ENCODE measurements around the gene ZNF709. TPM values are rescaled to one million over a fixed set of nuclear protein-coding genes. Genes with fewer than 3 reads are reported as not detected.

Gene ZNF709
- total and polyA plus RNA-seq, 2 of the 13 experiments (the other 11 are each of a cell fraction or from before 2014, with no cell fraction given): 1.5 to 3.9 TPM

DNA sequence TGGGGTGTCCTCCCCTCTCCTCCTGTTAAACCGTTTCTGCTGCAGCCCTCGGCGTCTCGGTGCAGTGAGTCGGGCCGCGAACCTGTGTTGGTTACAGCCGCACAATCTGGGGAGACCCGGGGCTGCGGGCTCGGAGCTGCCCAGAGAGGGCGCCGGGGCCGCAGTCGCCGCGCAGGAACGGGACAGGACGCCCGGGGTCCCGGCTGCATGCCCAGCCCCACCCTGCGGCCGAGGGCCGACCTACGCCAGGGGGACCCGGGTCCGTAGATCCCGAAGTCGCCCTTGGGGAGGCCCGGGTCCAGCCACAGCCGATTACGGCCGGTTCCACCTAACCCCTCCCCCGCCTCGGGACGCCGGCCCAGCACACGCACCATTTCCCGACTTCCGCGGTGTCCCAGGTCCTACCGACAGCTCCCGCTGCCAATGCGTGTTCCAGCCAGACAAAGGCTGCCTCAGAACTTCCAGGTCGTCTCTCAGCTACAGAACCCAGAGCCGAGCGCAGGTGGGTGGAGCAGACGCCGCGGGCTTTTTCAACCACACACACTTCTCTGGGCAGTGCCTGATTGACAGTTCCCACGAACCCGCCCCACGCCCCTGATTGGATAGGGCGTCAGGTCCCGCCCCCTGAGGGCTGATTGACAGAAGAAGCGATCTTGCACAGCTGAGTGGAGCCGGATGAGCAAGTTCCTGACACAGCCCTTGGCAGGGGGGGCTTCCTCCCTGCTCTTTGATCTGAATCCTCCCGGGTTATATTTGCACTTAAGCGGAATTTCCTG is 43.9 kb downstream of the ZNF709 start, which contains the start of gene ZNF443 (continued):
- TF ChIP-seq, protein P1, sequence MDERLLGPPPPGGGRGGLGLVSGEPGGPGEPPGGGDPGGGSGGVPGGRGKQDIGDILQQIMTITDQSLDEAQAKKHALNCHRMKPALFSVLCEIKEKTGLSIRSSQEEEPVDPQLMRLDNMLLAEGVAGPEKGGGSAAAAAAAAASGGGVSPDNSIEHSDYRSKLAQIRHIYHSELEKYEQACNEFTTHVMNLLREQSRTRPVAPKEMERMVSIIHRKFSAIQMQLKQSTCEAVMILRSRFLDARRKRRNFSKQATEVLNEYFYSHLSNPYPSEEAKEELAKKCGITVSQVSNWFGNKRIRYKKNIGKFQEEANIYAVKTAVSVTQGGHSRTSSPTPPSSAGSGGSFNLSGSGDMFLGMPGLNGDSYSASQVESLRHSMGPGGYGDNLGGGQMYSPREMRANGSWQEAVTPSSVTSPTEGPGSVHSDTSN (CRISPR knock-in tag; IDR thresholded peaks at IDR 0.05): peak; percentile 92
- TF ChIP-seq RXRA (CRISPR knock-in tag; IDR thresholded peaks at IDR 0.05) (peak; percentile 38; the same call in 1 of the 2 replicates), HMGA1 (CRISPR knock-in tag; conservative IDR thresholded peaks at IDR 0.05) (no peak), ZNF549 (CRISPR knock-in tag; IDR thresholded peaks at IDR 0.05) (no peak), TCF7 (IDR thresholded peaks at IDR 0.05; ENCODE audit: low read depth) (peak; percentile 78), SRSF1 (optimal IDR thresholded peaks at IDR 0.05; ENCODE audit: low read depth, low read length) (no peak), PCBP1 (IDR thresholded peaks at IDR 0.05; ENCODE audit: borderline replicate concordance, low read depth, low read length) (0 out of 2 replicates have a peak, but pooled peaks have one; percentile 51), ZNF230 (CRISPR knock-in tag; IDR thresholded peaks at IDR 0.05) (0 out of 2 replicates have a peak, but pooled peaks have one; percentile 56), ZNF207 (IDR thresholded peaks at IDR 0.05; ENCODE audit: borderline replicate concordance) (no peak), MED8 (CRISPR knock-in tag; IDR thresholded peaks at IDR 0.05; ENCODE audit: insufficient replicate concordance) (no peak), KMT2A (CRISPR knock-in tag; IDR thresholded peaks at IDR 0.05) (peak; percentile 62; the same call in 1 of the 2 replicates), ZNF709 (CRISPR knock-in tag; IDR thresholded peaks at IDR 0.05) (no peak), ETV6 (CRISPR knock-in tag; conservative IDR thresholded peaks at IDR 0.05) (peak; percentile 64; the same call in 1 of the 2 replicates), HNF4G (IDR thresholded peaks at IDR 0.05; ENCODE audit: borderline replicate concordance, low read depth, low read length) (peak; percentile 59; the same call in 1 of the 2 replicates), HNF4G (CRISPR knock-in tag; IDR thresholded peaks at IDR 0.05; ENCODE audit: borderline replicate concordance, low read depth) (no peak), ARHGAP35 (CRISPR knock-in tag; IDR thresholded peaks at IDR 0.05; ENCODE audit: borderline replicate concordance) (0 out of 2 replicates have a peak, but pooled peaks have one; percentile 41), MIXL1 (CRISPR knock-in tag; IDR thresholded peaks at IDR 0.05) (peak; percentile 70; the same call in 1 of the 2 replicates), ZNF225 (CRISPR knock-in tag; IDR thresholded peaks at IDR 0.05) (0 out of 2 replicates have a peak, but pooled peaks have one; percentile 28)
- TF ChIP-seq, protein P2, sequence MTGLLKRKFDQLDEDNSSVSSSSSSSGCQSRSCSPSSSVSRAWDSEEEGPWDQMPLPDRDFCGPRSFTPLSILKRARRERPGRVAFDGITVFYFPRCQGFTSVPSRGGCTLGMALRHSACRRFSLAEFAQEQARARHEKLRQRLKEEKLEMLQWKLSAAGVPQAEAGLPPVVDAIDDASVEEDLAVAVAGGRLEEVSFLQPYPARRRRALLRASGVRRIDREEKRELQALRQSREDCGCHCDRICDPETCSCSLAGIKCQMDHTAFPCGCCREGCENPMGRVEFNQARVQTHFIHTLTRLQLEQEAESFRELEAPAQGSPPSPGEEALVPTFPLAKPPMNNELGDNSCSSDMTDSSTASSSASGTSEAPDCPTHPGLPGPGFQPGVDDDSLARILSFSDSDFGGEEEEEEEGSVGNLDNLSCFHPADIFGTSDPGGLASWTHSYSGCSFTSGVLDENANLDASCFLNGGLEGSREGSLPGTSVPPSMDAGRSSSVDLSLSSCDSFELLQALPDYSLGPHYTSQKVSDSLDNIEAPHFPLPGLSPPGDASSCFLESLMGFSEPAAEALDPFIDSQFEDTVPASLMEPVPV (CRISPR knock-in tag; IDR thresholded peaks at IDR 0.05): peak; percentile 22; the same call in 1 of the 2 replicates
- TF ChIP-seq, protein P3, sequence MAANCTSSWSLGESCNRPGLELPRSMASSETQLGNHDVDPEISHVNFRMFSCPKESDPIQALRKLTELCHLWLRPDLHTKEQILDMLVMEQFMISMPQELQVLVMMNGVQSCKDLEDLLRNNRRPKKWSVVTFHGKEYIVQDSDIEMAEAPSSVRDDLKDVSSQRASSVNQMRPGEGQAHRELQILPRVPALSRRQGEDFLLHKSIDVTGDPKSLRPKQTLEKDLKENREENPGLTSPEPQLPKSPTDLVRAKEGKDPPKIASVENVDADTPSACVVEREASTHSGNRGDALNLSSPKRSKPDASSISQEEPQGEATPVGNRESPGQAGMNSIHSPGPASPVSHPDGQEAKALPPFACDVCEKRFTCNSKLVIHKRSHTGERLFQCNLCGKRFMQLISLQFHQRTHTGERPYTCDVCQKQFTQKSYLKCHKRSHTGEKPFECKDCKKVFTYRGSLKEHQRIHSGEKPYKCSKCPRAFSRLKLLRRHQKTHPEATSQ (CRISPR knock-in tag; IDR thresholded peaks at IDR 0.05; ENCODE audit: borderline replicate concordance): peak; percentile 36; the same call in 1 of the 2 replicates
- TF ChIP-seq, protein P4, sequence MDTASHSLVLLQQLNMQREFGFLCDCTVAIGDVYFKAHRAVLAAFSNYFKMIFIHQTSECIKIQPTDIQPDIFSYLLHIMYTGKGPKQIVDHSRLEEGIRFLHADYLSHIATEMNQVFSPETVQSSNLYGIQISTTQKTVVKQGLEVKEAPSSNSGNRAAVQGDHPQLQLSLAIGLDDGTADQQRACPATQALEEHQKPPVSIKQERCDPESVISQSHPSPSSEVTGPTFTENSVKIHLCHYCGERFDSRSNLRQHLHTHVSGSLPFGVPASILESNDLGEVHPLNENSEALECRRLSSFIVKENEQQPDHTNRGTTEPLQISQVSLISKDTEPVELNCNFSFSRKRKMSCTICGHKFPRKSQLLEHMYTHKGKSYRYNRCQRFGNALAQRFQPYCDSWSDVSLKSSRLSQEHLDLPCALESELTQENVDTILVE (CRISPR knock-in tag; IDR thresholded peaks at IDR 0.05): no peak
- TF ChIP-seq, protein P5, sequence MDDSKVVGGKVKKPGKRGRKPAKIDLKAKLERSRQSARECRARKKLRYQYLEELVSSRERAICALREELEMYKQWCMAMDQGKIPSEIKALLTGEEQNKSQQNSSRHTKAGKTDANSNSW (CRISPR knock-in tag; IDR thresholded peaks at IDR 0.05; ENCODE audit: borderline replicate concordance): no peak
- TF ChIP-seq, protein P6, sequence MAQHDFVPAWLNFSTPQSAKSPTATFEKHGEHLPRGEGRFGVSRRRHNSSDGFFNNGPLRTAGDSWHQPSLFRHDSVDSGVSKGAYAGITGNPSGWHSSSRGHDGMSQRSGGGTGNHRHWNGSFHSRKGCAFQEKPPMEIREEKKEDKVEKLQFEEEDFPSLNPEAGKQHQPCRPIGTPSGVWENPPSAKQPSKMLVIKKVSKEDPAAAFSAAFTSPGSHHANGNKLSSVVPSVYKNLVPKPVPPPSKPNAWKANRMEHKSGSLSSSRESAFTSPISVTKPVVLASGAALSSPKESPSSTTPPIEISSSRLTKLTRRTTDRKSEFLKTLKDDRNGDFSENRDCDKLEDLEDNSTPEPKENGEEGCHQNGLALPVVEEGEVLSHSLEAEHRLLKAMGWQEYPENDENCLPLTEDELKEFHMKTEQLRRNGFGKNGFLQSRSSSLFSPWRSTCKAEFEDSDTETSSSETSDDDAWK (CRISPR knock-in tag; IDR thresholded peaks at IDR 0.05): no peak
